Spleen (tissue), 7 donors: ENCODE measurements around the gene YDJC.

Source experiments
- CTCF ChIP-seq, 11 experiments: fragments of 200-600 bp in 7 of 11; fragments of 450-650 bp in 4 of 11; sonication (generic) in 4 of 11; IDR thresholded peaks in 8 of 11; conservative IDR thresholded peaks in 3 of 11; 1 replicate in 7 of 11; 2 replicates in 4 of 11; pipeline versions ENCODE4 v1.4.0 to v1.8.0; 2016 to 2021; ENCODE audit warnings: antibody characterized with exemption in 11 of 11, inconsistent platforms in 4 of 11, mild to moderate bottlenecking in 1 of 11
- POLR2AphosphoS5 ChIP-seq, 3 donors: sonication (generic); formaldehyde crosslinking; IDR thresholded peaks; one replicate each; pipeline ENCODE4 v1.5.1; 2017; ENCODE audit warnings: antibody characterized with exemption in 3 of 3
- donor health status: DM: no; HTN: no; CAD: no; lungs with moderate emphysema.
- donor health status: DM: no; HTN: no; CAD: no.
- donor health status: DM: no; HTN: no; CAD: no.

GRCh38 chr22:21643533-21644357 lies 13.9 kb upstream of the YDJC start:
- TF ChIP-seq CTCF (IDR thresholded peaks at IDR 0.05 in 8 of 11, conservative IDR thresholded peaks at IDR 0.05 in 3 of 11) (no peak), POLR2AphosphoS5 (IDR thresholded peaks at IDR 0.05) (no peak)
